SK-N-SH (cell line): ENCODE data around the gene BAIAP2L2.

ENCODE experiments used
- EP300 ChIP-seq, 2 experiments: IDR thresholded peaks; 2 replicates each; pipeline versions ENCODE4 v1.4.0 to v1.6.1; 2012; ENCODE audit warnings: borderline replicate concordance in 1 of 2, low read depth in 1 of 2, low read length in 1 of 2
- GATA2 ChIP-seq: sonication (generic); formaldehyde crosslinking; IDR thresholded peaks from 2 replicates; pipeline ENCODE4 v1.5.0; 2020; ENCODE audit warnings: mild to moderate bottlenecking, missing genetic modification reagents
- TF ChIP-seq, protein P1 (sequence below): fragments of 200-600 bp; sonication (generic); IDR thresholded peaks from 2 replicates; pipeline ENCODE4 v1.6.1; 2017; ENCODE audit warnings: antibody characterized with exemption, mild to moderate bottlenecking, moderate library complexity
- TF ChIP-seq, protein P2 (sequence below): fragments of 150-350 bp; IDR thresholded peaks from 2 replicates; pipeline ENCODE4 v1.6.1; 2017; ENCODE audit warnings: antibody characterized with exemption, low read length, low read depth, borderline replicate concordance

DNA sequence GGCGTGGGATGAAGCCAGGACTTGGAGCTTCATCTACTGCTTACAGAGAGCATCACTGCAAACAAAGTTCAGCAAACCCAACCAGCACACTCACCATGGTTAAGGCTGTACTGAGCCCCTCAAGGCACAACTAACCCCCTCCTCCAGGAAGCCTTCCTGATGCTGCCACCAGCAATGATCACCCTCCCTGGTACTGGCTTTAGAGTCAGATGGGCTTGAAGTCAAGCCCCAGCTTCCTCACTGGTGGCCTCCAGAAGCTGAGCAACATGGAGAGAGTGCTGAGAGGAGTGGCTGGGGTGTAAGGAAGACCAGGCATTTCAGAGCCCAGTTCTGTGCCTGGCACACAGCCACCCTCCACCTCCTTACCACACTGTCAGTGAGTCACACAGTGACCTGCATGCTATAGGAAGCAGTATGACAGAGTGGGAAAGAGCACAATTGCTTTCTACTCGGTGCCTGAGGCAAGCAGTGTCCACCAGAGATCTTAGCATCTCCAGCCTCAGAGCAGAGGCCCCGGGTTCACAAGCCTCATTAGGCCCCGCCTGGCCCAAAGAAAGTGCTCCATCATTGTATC, 24.7 kb upstream of the BAIAP2L2 start:
- TF ChIP-seq, protein P1, sequence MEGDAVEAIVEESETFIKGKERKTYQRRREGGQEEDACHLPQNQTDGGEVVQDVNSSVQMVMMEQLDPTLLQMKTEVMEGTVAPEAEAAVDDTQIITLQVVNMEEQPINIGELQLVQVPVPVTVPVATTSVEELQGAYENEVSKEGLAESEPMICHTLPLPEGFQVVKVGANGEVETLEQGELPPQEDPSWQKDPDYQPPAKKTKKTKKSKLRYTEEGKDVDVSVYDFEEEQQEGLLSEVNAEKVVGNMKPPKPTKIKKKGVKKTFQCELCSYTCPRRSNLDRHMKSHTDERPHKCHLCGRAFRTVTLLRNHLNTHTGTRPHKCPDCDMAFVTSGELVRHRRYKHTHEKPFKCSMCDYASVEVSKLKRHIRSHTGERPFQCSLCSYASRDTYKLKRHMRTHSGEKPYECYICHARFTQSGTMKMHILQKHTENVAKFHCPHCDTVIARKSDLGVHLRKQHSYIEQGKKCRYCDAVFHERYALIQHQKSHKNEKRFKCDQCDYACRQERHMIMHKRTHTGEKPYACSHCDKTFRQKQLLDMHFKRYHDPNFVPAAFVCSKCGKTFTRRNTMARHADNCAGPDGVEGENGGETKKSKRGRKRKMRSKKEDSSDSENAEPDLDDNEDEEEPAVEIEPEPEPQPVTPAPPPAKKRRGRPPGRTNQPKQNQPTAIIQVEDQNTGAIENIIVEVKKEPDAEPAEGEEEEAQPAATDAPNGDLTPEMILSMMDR = no peak
- TF ChIP-seq, protein P2, sequence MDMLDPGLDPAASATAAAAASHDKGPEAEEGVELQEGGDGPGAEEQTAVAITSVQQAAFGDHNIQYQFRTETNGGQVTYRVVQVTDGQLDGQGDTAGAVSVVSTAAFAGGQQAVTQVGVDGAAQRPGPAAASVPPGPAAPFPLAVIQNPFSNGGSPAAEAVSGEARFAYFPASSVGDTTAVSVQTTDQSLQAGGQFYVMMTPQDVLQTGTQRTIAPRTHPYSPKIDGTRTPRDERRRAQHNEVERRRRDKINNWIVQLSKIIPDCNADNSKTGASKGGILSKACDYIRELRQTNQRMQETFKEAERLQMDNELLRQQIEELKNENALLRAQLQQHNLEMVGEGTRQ = no peak
- no peak for TF ChIP-seq GATA2 (CRISPR knock-in tag)
- no peak for TF ChIP-seq EP300 (IDR thresholded peaks at IDR 0.05; ENCODE audit: borderline replicate concordance in 1 of 2, low read depth in 1 of 2, low read length in 1 of 2)
